HG02588 (cell line): Measurements from ENCODE around the gene PRKCE.
A peak's percentile ranks its signal among the peaks of the same experiment; 100 is the strongest.

Experiments used
- ATAC-seq: cut with Tn5 transposase; IDR thresholded peaks from one replicate; pipeline ENCODE4 v1.9.1; 2021; ENCODE audit warnings: mild to moderate bottlenecking, moderate library complexity; ENCODE audit not compliant: unreplicated experiment

The PRKCE gene

DNA sequence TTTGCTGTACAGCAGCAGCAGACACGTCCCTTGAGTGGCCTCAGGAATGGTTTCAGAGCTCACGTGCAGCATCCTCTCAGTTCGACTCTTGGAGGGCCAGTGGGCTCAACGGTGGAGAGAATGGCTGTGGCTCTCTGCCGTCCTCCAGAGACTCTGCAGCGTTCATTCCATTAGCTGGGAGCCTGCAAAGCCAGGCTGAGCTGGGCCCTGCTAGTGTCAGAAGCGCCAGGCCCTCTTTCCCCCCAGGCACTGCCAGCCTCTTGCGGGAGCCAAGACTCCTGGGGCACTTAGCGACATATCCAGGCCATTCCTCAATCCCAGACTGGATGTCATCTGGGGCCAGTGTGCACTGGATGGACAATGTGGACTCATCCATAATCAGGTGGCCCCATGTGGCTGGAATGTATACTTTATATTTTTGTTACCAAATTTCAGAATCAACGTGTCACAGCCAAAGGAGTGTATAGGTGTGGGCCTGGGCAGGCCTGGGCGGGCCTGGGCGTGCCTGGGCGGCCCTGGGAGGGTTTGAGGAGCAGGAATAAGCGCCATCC is 520.6 kb downstream of the PRKCE start:
- no peak for ATAC-seq

DNA sequence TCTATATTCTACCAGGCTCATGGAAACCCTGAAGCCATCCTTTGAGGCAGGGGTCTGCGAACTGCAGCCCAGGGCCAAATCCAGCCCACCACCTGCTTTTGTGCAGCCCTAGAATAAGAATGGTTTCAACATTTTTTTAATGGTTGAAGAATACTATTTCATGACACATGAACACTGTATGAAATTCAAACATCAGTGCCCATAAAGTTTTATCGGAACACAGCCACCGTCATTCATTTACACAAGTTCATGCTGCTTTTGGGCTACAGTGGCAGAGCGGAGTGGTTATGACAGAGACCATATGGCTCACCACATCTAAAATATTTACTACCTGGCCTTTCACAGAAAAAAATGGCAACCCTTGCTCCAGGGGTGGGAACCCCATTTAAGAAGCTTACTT is 521.6 kb downstream of the PRKCE start:
- no peak for ATAC-seq

- ATAC-seq, result no peak
These were observed 522.3 kb downstream of the PRKCE start for GRCh38 chr2:46173636-46174250.

GRCh38 chr2:46174345-46175170 is 523.1 kb downstream of the PRKCE start:
- no peak for ATAC-seq

- ATAC-seq, result no peak
These were observed 523.9 kb downstream of the PRKCE start for GRCh38 chr2:46175419-46175818.

GRCh38 chr2:46177461-46178089 is 526.1 kb downstream of the PRKCE start:
- no peak for ATAC-seq

DNA sequence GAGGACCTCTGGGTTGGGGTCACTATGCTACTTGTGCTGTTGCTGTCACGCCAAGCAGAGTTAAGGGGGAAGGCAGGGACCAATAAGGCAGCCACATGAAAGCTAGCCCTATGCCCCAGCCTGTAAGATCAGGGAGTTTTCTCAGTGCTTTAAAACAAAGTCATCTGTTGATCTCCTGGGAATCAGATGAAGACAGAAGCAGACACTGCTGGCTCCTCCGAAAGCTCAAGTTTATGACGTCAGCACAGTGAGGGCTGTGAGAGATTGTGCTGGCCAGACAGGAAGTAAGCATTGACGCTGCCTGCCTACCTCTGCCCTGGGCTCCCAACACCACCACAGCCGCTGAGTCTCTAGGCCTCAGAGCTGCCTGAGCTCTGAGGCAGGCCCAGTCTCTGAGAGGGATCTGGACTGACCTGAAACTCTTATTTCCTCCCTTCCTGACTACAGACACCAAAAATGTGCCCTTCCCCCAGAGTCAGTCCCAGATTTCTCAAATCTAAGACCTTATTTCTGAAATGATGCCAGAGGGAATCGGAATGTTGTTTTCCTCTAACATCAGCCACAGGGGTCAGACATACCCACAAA is 527.7 kb downstream of the PRKCE start:
- peak; percentile 68 for ATAC-seq

DNA sequence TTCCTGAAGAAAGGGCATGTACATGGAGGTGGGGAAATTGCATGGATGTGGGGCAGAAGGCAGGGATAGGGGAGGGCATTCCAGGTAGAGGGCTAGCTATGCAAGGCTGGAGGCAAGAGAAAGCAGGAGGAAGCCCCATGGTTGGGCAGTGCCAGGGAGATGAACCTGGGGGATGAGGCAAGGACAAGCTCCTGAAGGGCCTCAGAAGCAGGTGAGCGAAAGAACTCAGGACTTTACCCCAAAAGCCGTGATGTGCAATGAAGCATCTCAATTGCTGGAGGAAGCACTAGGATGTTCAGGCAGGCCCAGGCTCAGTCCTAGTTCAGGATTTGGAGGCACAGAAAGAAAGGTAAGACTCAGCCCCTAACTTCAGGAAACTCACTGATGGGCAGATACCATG is 528.7 kb downstream of the PRKCE start:
- no peak for ATAC-seq

DNA sequence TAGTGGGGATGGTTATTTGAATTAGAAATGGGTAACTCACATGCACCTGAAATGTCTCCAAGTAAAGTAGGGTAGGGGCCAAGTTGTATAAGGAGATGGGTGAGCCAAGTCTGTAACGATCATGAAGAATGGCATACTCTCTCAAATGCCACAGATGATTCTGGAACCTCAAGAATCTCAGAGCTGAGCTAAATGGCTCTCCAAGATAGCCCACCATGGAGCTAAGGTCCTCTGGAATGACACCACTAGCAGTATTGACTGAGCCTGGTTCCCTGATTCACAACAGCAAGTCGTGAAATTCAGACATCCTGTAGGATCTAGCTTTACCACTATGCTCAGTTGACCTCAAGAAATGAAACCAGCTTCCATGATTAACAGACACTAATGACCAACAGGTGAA is 529.8 kb downstream of the PRKCE start:
- ATAC-seq, result no peak

GRCh38 chr2:46181789-46182530 is 530.5 kb downstream of the PRKCE start:
- no peak for ATAC-seq

- ATAC-seq, result no peak
These were observed 532.0 kb downstream of the PRKCE start for GRCh38 chr2:46183426-46183825.

GRCh38 chr2:46184794-46185583 is 533.5 kb downstream of the PRKCE start:
- ATAC-seq, result no peak

DNA sequence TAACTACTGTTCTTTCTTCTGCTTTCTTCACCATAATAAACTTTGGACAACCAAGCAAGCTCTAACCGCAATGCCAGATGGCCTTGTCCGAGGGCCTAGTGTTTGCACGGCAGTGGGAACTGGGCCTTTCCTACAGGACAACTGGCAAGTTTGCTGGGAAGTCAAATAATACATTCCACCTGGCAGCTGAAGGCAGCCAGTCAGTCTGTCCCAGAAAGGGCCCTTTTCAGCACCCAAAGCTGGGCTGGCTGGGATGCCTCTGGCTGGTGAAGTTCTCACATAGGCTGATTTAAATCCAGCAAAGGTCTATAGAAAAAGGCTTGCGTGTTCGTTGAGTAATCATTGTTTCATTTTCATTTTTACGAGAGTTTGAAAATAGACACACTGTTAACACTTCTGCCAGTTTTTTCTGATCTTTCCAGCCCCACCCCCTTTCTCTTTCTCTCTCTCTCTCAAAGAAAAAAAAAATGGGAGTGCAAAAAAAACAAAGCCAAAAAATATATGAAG is 535.7 kb downstream of the PRKCE start:
- ATAC-seq, result no peak

DNA sequence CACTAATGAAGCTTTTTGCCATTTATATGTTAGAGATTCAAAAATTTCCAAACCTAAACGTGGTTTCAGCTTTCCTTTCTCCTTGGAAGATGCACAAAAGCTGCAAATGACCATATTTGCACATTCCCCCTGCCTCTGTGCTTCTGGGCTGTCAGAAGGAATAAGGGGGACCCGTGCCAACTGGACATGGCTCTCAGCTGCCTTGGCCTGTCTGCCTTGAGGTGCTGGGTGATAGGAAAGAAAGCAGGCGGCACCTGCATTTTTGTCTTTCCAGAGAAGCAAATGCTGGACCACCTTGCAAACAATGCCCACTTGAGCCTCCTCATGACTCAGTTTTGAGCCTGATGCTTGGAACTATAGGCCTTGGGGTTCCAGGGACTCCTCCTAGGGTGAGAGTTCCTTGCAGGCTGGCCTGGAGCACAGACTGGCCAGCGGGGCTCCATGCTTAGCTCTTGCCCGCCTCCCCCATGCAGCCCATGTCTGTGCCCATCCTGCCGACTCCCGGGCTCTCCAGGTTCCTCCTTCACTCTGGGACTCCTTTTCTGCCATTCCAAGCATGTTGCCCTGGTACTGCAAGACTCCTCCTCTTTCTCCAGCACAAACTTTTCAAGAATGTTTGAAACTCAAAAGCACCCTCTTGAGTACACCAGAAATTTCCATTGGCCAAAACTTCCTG is 536.7 kb downstream of the PRKCE start:
- no peak for ATAC-seq

DNA sequence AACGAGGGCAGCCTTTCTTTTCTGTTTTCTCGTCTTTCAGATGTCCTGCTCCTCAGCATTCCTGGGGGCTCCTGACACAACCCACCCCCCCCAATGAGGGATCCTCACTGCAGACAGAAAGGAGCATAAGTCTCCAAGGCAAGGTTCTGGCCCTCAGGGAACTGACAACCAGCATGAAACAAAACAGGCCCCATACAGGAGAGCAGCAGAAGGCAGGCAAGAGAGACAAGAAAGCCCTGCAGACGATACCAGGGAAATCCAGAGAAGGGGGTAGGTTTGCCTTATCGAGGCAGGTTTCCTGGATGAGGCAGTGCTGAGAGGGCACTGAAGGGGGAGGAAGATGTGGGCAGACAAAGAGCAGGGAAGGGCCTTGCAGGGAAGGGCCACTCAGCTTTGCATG is 541.9 kb downstream of the PRKCE start:
- no peak for ATAC-seq

DNA sequence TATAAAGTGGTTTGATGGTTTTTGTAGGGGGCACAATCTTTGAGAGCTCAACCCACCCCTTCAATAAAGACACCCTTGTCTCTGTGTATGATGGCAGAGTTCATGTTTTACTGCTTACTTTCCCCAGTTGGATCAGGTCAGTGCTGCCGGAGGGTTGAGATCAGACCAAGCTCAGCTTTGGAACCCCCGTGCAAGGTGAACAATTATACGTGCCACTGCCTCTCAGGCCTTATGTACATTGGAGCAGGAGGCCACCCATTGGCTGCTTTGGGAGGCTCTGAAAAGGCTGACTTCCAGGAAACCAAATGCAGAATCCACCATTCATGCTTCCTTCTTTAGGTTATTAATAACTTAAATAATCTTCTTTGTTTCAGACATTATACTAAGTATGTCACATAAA is 542.4 kb downstream of the PRKCE start:
- ATAC-seq, result no peak

DNA sequence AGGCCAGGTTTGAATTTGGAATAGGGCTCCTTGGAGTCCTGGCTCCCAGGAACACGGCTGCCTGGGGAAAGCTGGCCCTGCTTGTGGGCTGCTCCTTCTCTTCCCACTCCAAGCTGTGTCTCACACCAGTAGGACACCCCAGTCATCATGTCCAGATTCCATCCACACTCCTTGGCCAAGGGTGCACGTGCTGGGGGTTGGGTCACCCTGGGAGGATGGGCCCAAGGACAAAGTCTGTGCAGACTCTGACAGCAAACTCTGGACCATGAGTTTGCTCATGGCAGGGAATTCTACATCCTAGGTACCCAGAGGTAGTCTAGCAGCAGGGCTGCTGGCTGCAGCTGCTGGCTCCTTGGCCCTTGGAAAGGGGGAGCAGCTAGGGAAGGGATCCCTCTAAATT is 543.4 kb downstream of the PRKCE start:
- no peak for ATAC-seq

DNA sequence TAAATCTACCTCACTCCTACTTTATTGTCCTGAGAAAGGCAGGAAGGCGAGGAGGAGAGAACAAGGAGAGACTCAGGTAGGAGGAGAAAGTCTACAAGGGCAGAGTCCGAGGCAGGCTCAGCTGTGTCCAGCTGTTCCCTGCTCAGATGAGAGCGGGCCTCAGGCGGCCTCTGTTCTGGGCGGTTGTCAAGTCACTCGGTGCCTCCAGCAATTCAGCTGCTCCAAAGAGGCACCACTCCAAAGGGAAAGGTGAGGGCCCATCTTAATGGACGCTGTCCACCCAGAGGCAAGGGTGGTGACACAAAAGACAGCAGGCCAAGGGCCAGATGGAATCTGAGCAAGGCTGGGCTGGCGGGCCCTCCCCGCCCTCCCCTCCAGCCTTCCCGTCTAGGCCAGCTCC is 544.3 kb downstream of the PRKCE start:
- ATAC-seq, result no peak

- ATAC-seq, result no peak
These were observed 545.5 kb downstream of the PRKCE start for GRCh38 chr2:46196871-46197462.
